ENCODE results near the gene ILF3.

DNA sequence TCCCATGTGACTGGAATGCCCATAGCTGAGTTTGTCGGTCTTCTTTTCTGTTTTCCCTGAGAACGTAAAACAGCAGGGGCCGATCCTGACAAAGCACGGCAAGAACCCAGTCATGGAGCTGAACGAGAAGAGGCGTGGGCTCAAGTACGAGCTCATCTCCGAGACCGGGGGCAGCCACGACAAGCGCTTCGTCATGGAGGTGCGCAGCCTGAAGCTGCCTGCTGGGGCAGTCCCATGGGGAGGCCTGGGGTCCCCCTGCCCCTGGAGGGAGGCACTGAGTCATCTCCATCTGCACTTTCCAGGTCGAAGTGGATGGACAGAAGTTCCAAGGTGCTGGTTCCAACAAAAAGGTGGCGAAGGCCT lies 28.9 kb downstream of the ILF3 start:
- TF ChIP-seq, protein P1, sequence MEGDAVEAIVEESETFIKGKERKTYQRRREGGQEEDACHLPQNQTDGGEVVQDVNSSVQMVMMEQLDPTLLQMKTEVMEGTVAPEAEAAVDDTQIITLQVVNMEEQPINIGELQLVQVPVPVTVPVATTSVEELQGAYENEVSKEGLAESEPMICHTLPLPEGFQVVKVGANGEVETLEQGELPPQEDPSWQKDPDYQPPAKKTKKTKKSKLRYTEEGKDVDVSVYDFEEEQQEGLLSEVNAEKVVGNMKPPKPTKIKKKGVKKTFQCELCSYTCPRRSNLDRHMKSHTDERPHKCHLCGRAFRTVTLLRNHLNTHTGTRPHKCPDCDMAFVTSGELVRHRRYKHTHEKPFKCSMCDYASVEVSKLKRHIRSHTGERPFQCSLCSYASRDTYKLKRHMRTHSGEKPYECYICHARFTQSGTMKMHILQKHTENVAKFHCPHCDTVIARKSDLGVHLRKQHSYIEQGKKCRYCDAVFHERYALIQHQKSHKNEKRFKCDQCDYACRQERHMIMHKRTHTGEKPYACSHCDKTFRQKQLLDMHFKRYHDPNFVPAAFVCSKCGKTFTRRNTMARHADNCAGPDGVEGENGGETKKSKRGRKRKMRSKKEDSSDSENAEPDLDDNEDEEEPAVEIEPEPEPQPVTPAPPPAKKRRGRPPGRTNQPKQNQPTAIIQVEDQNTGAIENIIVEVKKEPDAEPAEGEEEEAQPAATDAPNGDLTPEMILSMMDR (IDR thresholded peaks at IDR 0.05; ENCODE audit: insufficient read depth, low read length, poor library complexity, severe bottlenecking) = no peak
- TF ChIP-seq EZH2phosphoT487 (conservative IDR thresholded peaks at IDR 0.05; ENCODE audit: low read length) = no peak
